H4 (cell line): ENCODE results near the gene CACNA1C. TPM values are rescaled to one million over a fixed set of nuclear protein-coding genes. Genes with fewer than 3 reads are reported as not detected.

Source experiments
- DNase-seq: peaks from one replicate; pipeline ENCODE4 v3.0.0-alpha.2; 2015; ENCODE audit warnings: low spot score
- total RNA-seq: library from RNA; depleted of rRNA; stranded (reverse); fragments of >200 nt; shearing (Covaris generic); gene quantifications from 2 replicates; pipeline ENCODE4 v1.2.3, GENCODE V29; 2014

Gene CACNA1C
- total RNA-seq, 1 experiment from 2014 or later = 1.5 TPM

- DNase-seq = no peak
These were observed 269.9 kb downstream of the CACNA1C start for GRCh38 chr12:2322554-2323120.

DNA sequence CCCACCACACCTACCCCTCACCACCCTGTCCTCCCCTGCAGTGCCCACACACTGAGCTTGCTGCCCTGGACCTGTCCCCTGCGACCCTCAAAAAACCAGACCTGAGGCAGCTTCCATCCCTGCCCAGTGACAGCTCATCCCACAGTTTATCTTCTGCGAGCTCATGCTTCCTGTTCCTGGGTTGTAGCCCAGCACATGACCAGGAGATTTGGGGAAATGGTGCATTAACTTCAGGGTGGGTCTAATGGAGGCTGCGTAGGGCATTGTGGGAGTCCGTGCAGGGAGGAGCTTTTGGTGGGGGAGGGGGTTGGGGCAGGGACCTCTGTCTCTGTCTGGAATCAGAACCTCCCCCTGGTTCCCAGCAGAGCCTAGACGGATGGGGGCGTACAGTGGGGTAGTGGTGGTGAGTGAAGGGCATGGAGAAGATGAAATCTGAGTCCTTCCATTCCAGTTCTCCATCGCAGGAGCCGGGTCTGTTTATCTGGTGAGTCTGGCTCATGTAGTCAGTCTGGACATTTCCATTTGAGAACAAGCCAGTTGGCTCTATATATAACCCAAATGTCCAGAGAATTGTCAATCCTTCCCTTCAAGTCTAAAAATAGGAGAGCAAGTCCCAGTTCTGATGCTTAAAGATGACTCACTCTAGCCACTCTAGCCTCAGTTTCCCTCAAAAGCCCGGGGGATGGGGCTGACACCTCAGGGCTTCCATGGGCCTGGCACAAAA, 270.9 kb downstream of the CACNA1C start:
- no peak for DNase-seq

DNA sequence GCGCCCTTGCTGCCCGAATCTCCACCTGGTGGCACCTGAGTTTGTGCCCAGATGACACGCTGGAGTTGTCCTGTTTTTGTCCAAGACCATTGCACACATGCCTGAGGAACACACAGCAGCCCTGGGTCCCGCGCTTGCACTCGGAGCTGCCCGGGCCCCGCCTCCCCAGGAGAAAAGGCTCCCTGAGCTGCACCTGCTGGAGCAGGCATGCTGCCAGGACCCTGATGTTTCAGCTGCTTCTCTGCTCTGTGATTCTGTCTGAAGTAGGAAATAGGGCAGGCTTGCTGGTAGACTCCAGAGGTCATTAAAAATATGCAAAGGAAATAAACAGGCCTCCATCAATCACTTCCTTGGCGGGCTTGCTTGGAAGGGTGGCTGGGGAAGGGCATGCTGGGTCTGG, 271.6 kb downstream of the CACNA1C start:
- no peak for DNase-seq

- DNase-seq = no peak
These were observed 272.7 kb downstream of the CACNA1C start for GRCh38 chr12:2325519-2325918.

GRCh38 chr12:2326470-2326869, 273.7 kb downstream of the CACNA1C start:
- DNase-seq = no peak

- DNase-seq = no peak
These were observed 275.9 kb downstream of the CACNA1C start for GRCh38 chr12:2328661-2329060.

- DNase-seq = no peak
These were observed 276.9 kb downstream of the CACNA1C start for GRCh38 chr12:2329661-2330210.

- DNase-seq = no peak
These were observed 279.4 kb downstream of the CACNA1C start for GRCh38 chr12:2332236-2332635.

- DNase-seq = no peak
These were observed 280.2 kb downstream of the CACNA1C start for GRCh38 chr12:2332947-2333346.

DNA sequence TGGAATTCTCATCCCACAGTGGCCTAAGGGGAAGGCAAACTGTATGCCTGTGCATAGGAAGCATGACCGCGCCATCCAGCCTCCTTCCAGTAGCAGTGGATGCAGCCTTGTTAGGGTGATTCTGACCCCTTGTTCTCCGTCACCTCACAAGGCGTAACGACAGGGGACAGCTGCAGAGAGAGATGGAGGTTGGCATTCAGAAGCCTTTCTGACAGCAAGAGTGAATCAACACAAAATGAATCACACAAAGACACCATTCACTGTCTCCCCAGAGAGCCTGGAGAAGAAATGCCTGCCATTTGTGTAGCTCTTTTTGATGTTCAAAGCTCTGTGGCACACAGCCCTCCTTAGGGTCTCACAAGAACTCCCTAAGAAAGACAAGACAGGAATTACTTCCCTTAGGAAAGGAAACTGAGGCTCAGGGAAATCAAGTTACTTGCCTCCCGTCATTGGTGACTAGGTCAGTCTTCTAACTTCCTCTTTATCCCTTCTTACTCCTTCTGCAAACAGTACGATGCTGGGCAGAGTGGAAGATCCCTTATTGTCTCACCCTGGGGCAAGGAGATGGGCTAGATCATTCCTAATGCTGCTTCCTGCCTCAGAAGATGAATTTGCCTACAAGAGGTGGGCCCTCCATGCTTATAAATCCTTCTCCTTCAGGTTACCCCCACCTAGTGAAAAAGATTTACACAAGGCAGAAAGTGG, 280.9 kb downstream of the CACNA1C start:
- no peak for DNase-seq

DNA sequence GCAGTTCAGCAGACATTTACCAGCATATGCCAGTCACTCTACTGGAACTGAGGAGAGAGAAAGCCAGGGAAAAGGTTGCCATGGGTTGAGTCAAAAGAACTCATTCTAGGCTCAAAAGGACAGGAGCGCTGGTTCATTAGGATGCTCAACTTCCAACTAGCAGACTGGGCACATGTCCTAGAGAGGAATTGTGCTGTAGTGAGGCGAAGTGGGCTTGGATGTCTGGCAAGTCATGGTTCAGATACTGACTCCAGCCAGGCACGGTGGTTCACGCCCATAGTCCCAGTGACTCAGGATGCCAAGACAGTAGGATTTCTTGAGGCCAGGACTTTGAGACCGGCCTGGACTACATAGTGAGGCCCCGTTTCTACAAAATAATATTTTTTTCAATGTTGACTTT, 281.5 kb downstream of the CACNA1C start:
- DNase-seq = no peak

GRCh38 chr12:2334689-2335088, 281.9 kb downstream of the CACNA1C start:
- DNase-seq = no peak

- no peak for DNase-seq
These were observed 282.3 kb downstream of the CACNA1C start for GRCh38 chr12:2335109-2335508.

GRCh38 chr12:2335513-2335912, 282.7 kb downstream of the CACNA1C start:
- no peak for DNase-seq

DNA sequence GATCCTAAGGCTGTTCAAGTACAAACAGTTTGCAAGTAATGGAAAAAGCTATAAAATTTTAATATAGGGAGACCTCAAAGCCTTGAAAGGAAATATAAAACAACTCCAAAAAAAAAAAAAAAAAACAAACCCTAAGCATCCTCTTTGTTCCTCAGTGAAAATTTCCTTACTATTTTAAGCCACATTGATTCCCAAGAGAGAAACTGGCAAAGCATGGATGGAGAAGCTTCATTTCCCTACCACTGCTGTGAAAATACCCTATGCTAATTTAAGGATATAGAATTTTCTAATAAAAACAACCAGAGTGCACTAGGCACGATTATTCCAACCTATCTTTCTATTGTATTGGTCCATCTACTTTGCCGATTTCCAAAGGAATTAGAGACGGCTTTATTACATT, 283.1 kb downstream of the CACNA1C start:
- DNase-seq = no peak

DNA sequence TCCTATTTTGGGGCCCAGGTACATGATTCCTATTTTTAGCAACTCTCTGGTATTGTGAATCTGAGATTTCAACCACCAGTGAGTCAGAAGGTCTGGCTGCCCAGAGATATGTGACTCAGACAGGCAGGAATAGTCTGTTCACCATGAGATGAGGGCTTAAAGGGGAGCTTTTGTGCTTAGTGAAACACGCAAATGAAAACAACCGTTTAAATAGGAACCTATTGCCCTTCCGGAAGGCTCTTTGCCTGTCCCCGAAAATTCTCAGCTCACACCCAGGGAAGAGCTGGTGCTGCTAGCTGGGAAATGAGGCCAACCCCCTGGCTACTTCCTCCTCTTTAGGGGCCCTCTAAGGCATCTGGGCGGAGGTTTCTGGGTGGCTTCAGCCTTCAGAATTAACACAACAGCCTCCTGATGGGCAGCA, 283.6 kb downstream of the CACNA1C start:
- DNase-seq = peak; percentile 96

DNA sequence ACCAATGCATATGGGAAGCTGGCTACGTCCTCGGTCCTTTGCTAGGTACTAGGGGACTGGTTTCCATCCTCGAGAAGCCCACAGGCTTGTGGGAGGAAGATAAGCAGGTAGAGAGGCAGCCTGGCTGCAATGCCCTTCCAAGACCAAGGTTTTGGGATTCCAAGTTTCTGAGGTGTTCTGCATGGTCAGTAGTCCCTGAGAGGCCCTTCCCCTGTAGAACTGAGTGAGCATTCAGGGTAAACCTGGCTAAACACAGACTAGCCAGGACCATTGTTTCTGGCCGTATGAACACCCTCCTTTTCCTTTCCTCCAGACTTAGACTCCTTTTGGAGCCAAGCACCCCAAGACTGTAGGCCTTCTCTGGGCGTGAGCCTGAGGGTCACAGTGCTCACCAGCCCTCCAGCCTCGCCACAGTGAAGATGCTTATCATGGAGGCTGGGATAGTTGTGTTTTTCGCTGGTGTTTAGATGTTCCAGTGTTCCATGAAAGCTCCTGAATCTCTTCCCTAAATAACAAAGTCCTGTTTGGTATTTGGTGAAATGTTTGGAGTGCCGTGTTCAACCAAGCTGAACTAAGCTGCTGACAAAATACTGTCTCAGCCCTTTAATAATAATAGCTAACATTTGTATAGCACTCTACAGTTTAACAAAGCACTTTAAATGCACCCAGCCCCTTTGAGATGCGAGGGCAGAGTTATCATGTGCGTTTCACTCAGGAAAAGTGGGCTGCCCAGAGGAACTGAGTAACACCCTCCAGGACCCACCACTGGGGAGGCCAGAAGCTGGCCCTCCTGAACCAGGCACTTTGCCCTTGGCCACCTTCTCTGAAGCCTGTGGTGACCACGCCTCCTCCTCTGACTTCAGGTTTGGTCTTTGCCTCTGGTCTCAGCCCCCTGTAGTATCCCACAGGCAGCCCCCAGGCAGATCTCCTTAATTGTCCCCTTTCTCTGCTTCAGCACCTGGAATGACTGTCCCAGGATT, 284.5 kb downstream of the CACNA1C start:
- no peak for DNase-seq

DNA sequence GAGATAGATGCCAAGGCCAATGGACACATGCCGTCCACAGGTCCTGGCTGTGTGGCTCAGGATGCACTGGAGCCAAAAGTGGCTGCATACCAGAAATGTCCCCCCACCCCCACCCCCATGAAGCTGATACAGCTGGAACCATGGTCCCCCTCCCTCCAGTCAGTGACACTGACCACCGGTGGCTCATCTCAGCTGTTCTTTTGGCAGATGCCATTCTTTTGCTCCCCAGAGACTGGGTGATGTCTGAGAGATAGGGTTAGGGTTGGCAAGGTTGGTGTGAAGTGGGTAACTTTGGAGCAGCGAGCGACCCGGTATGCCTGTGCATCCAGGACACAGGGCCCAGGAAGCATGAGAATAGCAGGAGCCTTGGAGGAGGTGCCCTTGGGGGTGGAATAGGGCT, 285.6 kb downstream of the CACNA1C start:
- DNase-seq = no peak

DNA sequence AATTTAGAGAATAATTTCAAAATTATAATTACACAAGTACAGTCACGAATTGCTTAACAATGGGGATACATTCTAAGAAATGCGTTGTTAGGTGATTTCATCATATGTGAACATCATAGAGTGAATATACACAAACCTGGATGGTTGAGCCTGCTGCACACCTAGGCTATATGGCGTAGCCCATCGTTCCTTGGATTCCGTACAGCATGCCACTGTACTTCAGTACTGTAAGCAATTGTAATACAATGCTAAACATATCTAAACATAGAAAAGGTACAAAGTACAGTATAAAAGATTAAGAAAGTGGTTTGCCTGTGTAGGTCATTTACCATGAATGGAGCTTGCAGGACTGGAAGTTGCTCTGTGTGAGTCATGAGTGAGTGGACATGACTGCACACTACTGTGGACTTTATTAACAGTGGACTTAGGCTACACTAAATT, 286.2 kb downstream of the CACNA1C start:
- DNase-seq = peak; percentile 49

DNA sequence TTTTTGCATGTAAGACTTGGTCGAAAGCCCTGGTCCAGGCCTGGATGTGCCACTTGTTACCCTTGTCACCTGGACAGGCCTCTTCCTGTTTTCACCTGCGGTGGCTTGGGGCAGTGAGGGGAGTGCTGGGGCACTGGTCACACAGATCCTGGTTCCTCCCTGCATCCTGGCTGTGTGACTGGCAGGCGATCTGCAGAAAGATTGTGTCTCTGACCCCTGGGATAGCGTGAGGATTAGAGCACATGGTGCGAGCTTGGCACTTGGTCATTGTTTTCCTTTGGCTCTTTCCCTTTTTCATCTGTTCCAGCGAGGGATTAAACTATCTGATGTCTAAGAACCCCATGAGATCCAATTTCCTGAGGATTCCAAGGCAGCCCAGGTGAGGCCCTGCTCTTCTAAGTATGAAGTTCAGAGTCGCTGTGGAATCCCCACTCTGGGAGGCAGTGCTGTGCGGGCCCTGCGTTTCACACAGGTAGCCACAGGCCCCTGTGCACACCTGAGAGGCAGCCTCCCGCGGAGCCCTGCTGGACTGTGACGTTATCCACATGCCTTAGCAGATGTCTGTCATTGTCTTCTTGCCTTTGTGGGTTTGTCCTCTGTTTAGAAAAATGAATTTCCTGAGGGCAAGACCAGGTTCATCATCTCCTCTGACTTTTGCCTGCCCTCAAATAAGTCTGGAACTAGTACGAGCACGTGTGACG, 288.4 kb downstream of the CACNA1C start:
- no peak for DNase-seq

GRCh38 chr12:2341871-2342270, 289.1 kb downstream of the CACNA1C start:
- peak; percentile 85 for DNase-seq
